Measurements from ENCODE around the gene DNASE1L2.

DNASE1L2 gene

DNA sequence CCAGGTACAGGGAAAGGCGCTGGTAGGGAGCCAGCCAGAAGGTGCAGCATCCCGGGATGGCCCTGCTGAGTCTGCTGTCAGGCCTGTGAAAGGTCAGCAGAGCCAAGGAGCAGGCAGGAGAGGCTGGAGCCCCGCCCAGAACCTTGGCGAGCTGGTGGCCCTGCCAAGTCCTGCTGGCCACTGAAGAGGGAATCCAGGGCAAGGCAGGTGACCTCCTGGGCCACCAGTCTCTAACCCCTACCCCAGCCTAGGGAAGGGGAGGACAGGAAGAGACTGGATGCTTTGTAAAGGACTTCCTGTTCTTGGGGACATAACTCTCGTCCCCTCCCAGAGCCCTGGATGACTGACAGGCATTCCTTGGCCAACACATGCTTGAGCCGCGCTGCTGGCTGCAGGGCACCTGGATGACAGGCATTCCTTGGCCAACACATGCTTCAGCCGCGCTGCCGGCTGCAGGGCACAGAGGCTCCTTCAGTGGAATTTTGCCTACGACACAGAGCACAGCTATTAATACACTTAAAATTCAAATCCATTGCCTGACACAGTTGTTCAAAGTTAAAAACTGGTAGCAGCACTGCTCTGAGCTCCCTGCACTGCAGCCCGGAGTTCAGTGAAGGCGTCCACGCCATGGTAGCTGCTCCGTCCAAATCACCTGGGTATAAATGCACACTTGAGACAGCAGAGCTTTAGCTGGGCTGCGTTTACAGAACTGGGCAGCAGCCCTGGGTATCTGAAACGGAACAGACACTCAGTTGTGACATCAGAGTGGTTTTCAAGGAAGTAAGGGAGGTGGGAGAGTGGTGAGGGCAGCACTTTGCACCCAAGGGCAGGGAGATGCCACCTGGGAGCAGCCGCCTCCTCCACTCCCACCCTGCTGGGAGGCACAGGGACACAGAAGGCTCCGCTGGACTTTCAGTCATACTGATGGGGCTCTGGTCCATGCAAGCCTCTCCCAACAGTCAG, 23.6 kb upstream of the DNASE1L2 start:
- TF ChIP-seq, protein P1, sequence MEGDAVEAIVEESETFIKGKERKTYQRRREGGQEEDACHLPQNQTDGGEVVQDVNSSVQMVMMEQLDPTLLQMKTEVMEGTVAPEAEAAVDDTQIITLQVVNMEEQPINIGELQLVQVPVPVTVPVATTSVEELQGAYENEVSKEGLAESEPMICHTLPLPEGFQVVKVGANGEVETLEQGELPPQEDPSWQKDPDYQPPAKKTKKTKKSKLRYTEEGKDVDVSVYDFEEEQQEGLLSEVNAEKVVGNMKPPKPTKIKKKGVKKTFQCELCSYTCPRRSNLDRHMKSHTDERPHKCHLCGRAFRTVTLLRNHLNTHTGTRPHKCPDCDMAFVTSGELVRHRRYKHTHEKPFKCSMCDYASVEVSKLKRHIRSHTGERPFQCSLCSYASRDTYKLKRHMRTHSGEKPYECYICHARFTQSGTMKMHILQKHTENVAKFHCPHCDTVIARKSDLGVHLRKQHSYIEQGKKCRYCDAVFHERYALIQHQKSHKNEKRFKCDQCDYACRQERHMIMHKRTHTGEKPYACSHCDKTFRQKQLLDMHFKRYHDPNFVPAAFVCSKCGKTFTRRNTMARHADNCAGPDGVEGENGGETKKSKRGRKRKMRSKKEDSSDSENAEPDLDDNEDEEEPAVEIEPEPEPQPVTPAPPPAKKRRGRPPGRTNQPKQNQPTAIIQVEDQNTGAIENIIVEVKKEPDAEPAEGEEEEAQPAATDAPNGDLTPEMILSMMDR (IDR thresholded peaks at IDR 0.05; ENCODE audit: low read depth, low read length): no peak
- DNase-seq (ENCODE audit: low read depth, low spot score): no peak
- in situ Hi-C loops (cut with HindIII; ENCODE audit: low sequenced_read_pairs): no loop called here
- H3K4me3 ChIP-seq (ENCODE audit: low read depth, low read length): peak overlapping the region; percentile 54

DNA sequence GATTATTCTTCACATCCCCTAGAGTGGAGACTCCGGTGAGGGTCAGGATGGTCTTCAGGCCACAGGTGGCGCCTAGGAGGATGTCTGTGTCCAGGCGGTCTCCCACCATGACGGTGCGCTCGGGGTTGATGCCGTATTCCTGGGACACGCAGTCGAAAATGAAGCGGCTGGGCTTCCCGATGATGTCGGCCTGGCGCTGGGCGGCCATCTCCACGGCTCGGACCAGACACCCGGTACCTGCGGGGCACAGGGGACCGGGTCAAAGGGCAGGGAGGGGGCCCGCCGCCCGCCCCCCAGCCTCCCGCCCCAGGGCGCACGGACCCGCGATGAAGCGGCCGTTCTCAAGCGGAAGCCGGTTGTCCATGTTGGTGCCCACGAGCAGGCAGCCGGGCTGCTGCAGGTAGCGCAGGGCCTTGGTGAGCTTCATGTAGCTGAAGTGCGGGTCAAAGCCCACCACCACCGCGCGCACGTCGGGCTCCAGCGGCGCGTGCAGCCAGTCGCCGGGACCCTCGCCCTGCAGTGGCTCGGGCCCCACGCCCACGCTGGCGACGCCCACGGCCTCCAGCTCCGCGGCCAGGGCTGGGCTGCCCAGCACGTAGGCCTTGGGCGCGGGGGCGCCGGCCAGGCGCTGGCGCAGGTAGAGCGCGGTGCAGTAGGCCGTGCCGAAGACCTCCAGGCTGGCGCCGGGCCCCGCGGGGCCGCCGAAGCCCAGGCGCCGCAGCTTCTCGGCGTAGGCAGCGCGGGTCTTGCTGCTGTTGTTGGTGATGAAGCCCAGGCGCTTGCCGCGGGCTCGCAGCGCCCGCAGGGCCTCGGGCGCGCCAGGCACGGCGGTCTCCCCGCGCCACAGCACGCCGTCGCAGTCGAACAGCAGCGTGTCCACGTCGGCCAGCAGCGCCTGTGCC, 22.2 kb upstream of the DNASE1L2 start:
- peak overlapping the region; percentile 54 for H3K4me3 ChIP-seq (ENCODE audit: low read depth, low read length)
- in situ Hi-C loops (cut with HindIII; ENCODE audit: low sequenced_read_pairs): no loop called here
- TF ChIP-seq, protein P1 (IDR thresholded peaks at IDR 0.05; ENCODE audit: low read depth, low read length): no peak
- DNase-seq (ENCODE audit: low read depth, low spot score): no peak

DNA sequence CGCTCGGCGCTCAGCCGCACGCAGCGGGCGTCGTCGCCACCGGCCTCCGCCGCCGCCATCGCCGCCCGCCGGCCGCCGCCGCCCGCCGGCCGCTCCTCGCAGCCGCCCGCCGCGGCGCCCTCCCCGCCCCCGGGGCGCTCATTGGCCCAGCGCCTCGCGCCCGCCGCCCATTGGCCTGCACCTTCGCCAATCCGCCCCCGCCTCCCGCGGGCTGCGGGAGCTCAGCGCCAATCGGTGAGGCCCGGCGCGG, 21.6 kb upstream of the DNASE1L2 start, which contains the start of gene PGP:
Gene PGP (minus strand): TSS at position 122 of the 250 bp plus-strand sequence. CDS start 63 bp downstream, at position 59.
- in situ Hi-C loops (cut with HindIII; ENCODE audit: low sequenced_read_pairs): no loop called here
- TF ChIP-seq, protein P1 (IDR thresholded peaks at IDR 0.05; ENCODE audit: low read depth, low read length): no peak
- no peak for DNase-seq (ENCODE audit: low read depth, low spot score)
- H3K4me3 ChIP-seq (ENCODE audit: low read depth, low read length): peak within 1 kb of the TSS; percentile 71

DNA sequence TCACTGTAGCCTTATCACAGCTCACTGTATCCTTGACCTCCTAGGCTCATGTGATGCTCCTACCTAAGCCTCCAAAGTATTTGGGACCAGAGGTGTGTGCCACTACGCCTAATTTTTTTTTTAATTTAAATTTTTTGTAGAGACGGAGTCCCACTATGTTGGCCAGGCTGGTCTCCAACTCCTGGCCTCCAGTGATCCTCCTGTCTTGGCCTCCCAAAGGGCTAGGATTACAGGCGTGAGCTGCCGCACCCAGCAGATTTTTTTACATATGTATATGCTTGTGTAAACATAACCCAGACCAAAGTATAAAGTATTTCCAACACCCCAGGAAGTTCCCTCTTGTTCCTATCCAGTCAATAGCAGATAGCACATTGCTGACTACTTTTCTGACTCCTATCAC, 19.9 kb upstream of the DNASE1L2 start:
- no peak for DNase-seq (ENCODE audit: low read depth, low spot score)
- TF ChIP-seq, protein P1 (IDR thresholded peaks at IDR 0.05; ENCODE audit: low read depth, low read length): no peak
- in situ Hi-C loops (cut with HindIII; ENCODE audit: low sequenced_read_pairs): no loop called here
- H3K4me3 ChIP-seq (ENCODE audit: low read depth, low read length): no peak overlapping the region

DNA sequence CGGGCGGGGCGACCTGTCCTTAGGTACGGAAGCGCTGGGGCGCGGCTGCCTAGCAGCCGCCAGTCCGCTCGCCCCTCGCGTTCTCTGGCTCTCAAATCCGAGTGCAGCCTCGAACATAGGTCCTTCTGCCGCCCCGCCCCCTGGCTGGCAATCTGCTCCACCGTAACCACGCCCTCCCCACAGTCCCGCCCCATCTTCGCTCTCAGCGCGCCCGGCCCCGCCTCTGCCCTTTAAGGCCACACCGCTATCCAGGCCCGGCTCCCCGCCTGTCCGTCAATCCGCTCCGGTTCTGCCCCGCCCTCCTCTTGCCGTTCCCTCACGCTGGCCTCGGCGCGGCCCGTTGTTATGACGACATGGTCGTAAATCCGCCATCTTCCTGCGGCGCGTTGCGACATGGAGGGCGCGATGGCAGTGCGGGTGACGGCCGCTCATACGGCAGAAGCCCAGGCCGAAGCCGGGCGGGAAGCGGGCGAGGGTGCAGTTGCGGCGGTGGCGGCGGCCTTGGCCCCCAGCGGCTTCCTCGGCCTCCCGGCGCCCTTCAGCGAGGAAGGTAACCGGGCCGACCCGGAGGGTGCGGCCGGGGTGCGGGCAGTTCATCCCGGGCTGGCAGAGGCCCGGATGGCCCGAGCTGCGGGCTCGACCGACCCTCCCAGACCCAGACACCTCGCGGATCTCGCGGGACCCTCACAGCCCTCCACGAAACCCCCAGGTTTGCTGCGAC, 12.9 kb upstream of the DNASE1L2 start, which contains the start of gene E4F1:
Gene E4F1 (plus strand): TSS at position 371 of the 721 bp plus-strand sequence. CDS start 23 bp downstream, at position 394.
- peak; percentile 100 for DNase-seq (ENCODE audit: low read depth, low spot score)
- in situ Hi-C loops (cut with HindIII; ENCODE audit: low sequenced_read_pairs): no loop called here
- TF ChIP-seq, protein P1 (IDR thresholded peaks at IDR 0.05; ENCODE audit: low read depth, low read length): no peak
- H3K4me3 ChIP-seq (ENCODE audit: low read depth, low read length): peak within 1 kb of the TSS; percentile 90
